SK-N-SH (cell line): ENCODE results near the gene ELN. TPM values are rescaled to one million over a fixed set of nuclear protein-coding genes. Genes with fewer than 3 reads are reported as not detected.

ENCODE experiments used
- CTCF ChIA-PET: fragments of 300-600, 350-600 bp; formaldehyde crosslinking; extraction: SDS; loops from one replicate; lab custom pipeline; 2021; lab: Yijun Ruan, JAX
- POLR2A ChIA-PET: fragments of 350-600 bp; sonication (Branson Sonifier 250); formaldehyde crosslinking; extraction: SDS; loops from one replicate; lab custom pipeline; 2020; ENCODE audit warnings: antibody characterized with exemption, inconsistent platforms; lab: Yijun Ruan, JAX
- DNase-seq: peaks from one replicate; pipeline ENCODE4 v3.0.0; 2012
- H2AFZ ChIP-seq: fragments of 200-600 bp; sonication (generic); 2 replicates; pipeline ENCODE4 v1.8.1; 2016; ENCODE audit warnings: antibody characterized with exemption, mild to moderate bottlenecking, low read depth
- H3F3A ChIP-seq: fragments of 200-600 bp; sonication (generic); replicated peaks from 2 replicates; pipeline ENCODE3; 2016; ENCODE audit warnings: antibody characterized with exemption, mild to moderate bottlenecking; ENCODE audit not compliant: insufficient read depth
- H3K27ac ChIP-seq, 2 experiments: fragments of 200-500 bp in 1 of 2; fragments of 200-600 bp in 1 of 2; sonication (Bioruptor generic) in 1 of 2; sonication (generic), shearing (Covaris generic) in 1 of 2; 2 replicates each; pipeline versions ENCODE4 v1.5.1 to v1.6.1; 2014 to 2016; ENCODE audit warnings: low read depth in 2 of 2, inconsistent platforms in 1 of 2, low read length in 1 of 2, mild to moderate bottlenecking in 1 of 2, mixed read lengths in 1 of 2
- H3K27me3 ChIP-seq: fragments of 200-600 bp; sonication (generic), shearing (Covaris generic); 2 replicates; pipeline ENCODE4 v1.6.1; 2016; ENCODE audit warnings: mixed run types; ENCODE audit not compliant: insufficient read depth
- H3K36me3 ChIP-seq, 2 experiments: fragments of 200-500 bp in 1 of 2; fragments of 200-600 bp in 1 of 2; sonication (Bioruptor generic) in 1 of 2; sonication (generic) in 1 of 2; replicated peaks in 1 of 2; 2 replicates each; pipeline versions ENCODE3 to v1.5.1; 2014 to 2016; ENCODE audit warnings: low read length in 1 of 2, mild to moderate bottlenecking in 1 of 2; ENCODE audit not compliant: insufficient read depth in 2 of 2, control insufficient read depth in 1 of 2
- H3K4me1 ChIP-seq, 2 experiments: fragments of 200-500 bp in 1 of 2; fragments of 200-600 bp in 1 of 2; sonication (Bioruptor generic) in 1 of 2; sonication (generic), shearing (Covaris generic) in 1 of 2; 2 replicates each; pipeline versions ENCODE4 v1.5.1 to v1.6.1; 2014 to 2016; ENCODE audit warnings: low read depth in 1 of 2, low read length in 1 of 2, mixed run types in 1 of 2; ENCODE audit not compliant: insufficient read depth in 2 of 2, control insufficient read depth in 1 of 2
- H3K4me2 ChIP-seq: fragments of 200-600 bp; sonication (generic), shearing (Covaris generic); 2 replicates; pipeline ENCODE4 v1.6.1; 2017; ENCODE audit warnings: mixed run types
- H3K4me3 ChIP-seq, 2 experiments: fragments of 200-500 bp in 1 of 2; fragments of 200-600 bp in 1 of 2; sonication (Bioruptor generic) in 1 of 2; sonication (generic), shearing (Covaris generic) in 1 of 2; 2 replicates each; pipeline versions ENCODE4 v1.5.1 to v1.8.1; 2014 to 2016; ENCODE audit warnings: low read depth in 2 of 2, inconsistent platforms in 1 of 2, low read length in 1 of 2, mild to moderate bottlenecking in 1 of 2, mixed read lengths in 1 of 2, moderate library complexity in 1 of 2
- H3K79me2 ChIP-seq: fragments of 200-600 bp; sonication (generic); 2 replicates; pipeline ENCODE4 v1.8.1; 2017; ENCODE audit warnings: mild to moderate bottlenecking; ENCODE audit not compliant: insufficient read depth
- H3K9ac ChIP-seq: fragments of 200-600 bp; sonication (generic); 2 replicates; pipeline ENCODE4 v1.6.1; 2017; ENCODE audit warnings: mixed run types
- H3K9me2 ChIP-seq: fragments of 200-600 bp; sonication (generic); 2 replicates; pipeline ENCODE4 v1.6.1; 2017; ENCODE audit warnings: mixed run types
- H3K9me3 ChIP-seq: fragments of 200-600 bp; sonication (generic); 2 replicates; pipeline ENCODE4 v1.6.1; 2017; ENCODE audit warnings: mixed run types, mild to moderate bottlenecking, moderate library complexity
- H4K20me1 ChIP-seq: fragments of 200-600 bp; sonication (generic); 2 replicates; pipeline ENCODE4 v1.6.1; 2017; ENCODE audit warnings: mild to moderate bottlenecking, mixed run types; ENCODE audit not compliant: insufficient read depth
- CHD2 ChIP-seq: fragments of 150-350 bp; IDR thresholded peaks from 2 replicates; pipeline ENCODE4 v1.6.1; 2018; ENCODE audit warnings: low read length; ENCODE audit not compliant: partially characterized antibody
- ELF1 ChIP-seq: IDR thresholded peaks from 2 replicates; pipeline ENCODE4 v1.4.0; 2012
- EP300 ChIP-seq, 2 experiments: IDR thresholded peaks; 2 replicates each; pipeline versions ENCODE4 v1.4.0 to v1.6.1; 2012; ENCODE audit warnings: borderline replicate concordance in 1 of 2, low read depth in 1 of 2, low read length in 1 of 2
- EZH2phosphoT487 ChIP-seq: fragments of 200-600 bp; sonication (generic); IDR thresholded peaks from 2 replicates; pipeline ENCODE4 v1.6.1; 2017; ENCODE audit warnings: low read depth, mixed run types, mild to moderate bottlenecking, antibody characterized with exemption, moderate library complexity, borderline replicate concordance
- GABPA ChIP-seq: IDR thresholded peaks from 2 replicates; pipeline ENCODE4 v1.4.0; 2012; ENCODE audit warnings: low read depth, mild to moderate bottlenecking
- GATA2 ChIP-seq: sonication (generic); formaldehyde crosslinking; IDR thresholded peaks from 2 replicates; pipeline ENCODE4 v1.5.0; 2020; ENCODE audit warnings: mild to moderate bottlenecking, missing genetic modification reagents
- MEF2A ChIP-seq: IDR thresholded peaks from 2 replicates; pipeline ENCODE4 v1.4.0; 2012; ENCODE audit warnings: low read depth, borderline replicate concordance
- NFIC ChIP-seq: IDR thresholded peaks from 2 replicates; pipeline ENCODE4 v1.4.0; 2012; ENCODE audit warnings: borderline replicate concordance
- NRF1 ChIP-seq: IDR thresholded peaks from 2 replicates; pipeline ENCODE4 v1.6.1; 2012; ENCODE audit warnings: low read depth, mild to moderate bottlenecking, low read length
- POLR2AphosphoS5 ChIP-seq: IDR thresholded peaks from 2 replicates; pipeline ENCODE4 v1.6.1; 2012; ENCODE audit warnings: low read depth, low read length
- RAD21 ChIP-seq: IDR thresholded peaks from 2 replicates; pipeline ENCODE4 v1.6.1; 2012; ENCODE audit warnings: mild to moderate bottlenecking, low read length
- RCOR1 ChIP-seq: fragments of 150-350 bp; IDR thresholded peaks from 2 replicates; pipeline ENCODE4 v1.6.1; 2017; ENCODE audit warnings: antibody characterized with exemption, low read length
- RFX5 ChIP-seq: IDR thresholded peaks from 2 replicates; pipeline ENCODE4 v1.6.1; 2012; ENCODE audit warnings: mild to moderate bottlenecking, improper control_type of control experiment, low read length
- RXRA ChIP-seq: IDR thresholded peaks from 2 replicates; pipeline ENCODE4 v1.4.0; 2012; ENCODE audit warnings: low read depth, mild to moderate bottlenecking, borderline replicate concordance
- TAF1 ChIP-seq: IDR thresholded peaks from 2 replicates; pipeline ENCODE4 v1.6.1; 2012; ENCODE audit warnings: low read depth, mild to moderate bottlenecking, low read length, moderate library complexity, borderline replicate concordance
- TCF12 ChIP-seq: IDR thresholded peaks from 2 replicates; pipeline ENCODE4 v1.4.0; 2012
- TEAD4 ChIP-seq: IDR thresholded peaks from 2 replicates; pipeline ENCODE4 v1.4.0; 2012; ENCODE audit warnings: mild to moderate bottlenecking, borderline replicate concordance; ENCODE audit not compliant: insufficient read depth
- YY1 ChIP-seq: IDR thresholded peaks from 2 replicates; pipeline ENCODE4 v1.4.0; 2012; ENCODE audit warnings: low read depth, mild to moderate bottlenecking
- WGBS: methylation state at CpG from one replicate; pipeline ENCODE4 v1.1.6; 2017; ENCODE audit warnings: low lambda C conversion rate; 5-methylcytosine and 5-hydroxymethylcytosine counted together
- polyA plus RNA-seq, 3 experiments: library from polyadenylated mRNA; depleted of rRNA; stranded (reverse); fragments of >200 nt; gene quantifications; 2 replicates each; pipeline ENCODE4 v1.2.3, GENCODE V29; 2012
- TF ChIP-seq, protein P1 (sequence below): fragments of 200-600 bp; sonication (generic); IDR thresholded peaks from 2 replicates; pipeline ENCODE4 v1.6.1; 2017; ENCODE audit warnings: antibody characterized with exemption, mild to moderate bottlenecking, moderate library complexity
- TF ChIP-seq, protein P2 (sequence below): IDR thresholded peaks from 2 replicates; pipeline ENCODE4 v1.4.0; 2012; ENCODE audit warnings: low read depth, borderline replicate concordance
- TF ChIP-seq, protein P3 (sequence below): IDR thresholded peaks from 2 replicates; pipeline ENCODE4 v1.6.1; 2012; ENCODE audit warnings: mild to moderate bottlenecking, low read depth, low read length, moderate library complexity
- TF ChIP-seq, protein P4 (sequence below): fragments of 150-350 bp; IDR thresholded peaks from 2 replicates; pipeline ENCODE4 v1.6.1; 2016; ENCODE audit warnings: mild to moderate bottlenecking, low read depth, low read length

Gene ELN
- polyA plus RNA-seq, 1 of the 3 experiments (the other 2 are of a cell fraction), result 12.5 TPM

GRCh38 chr7:74025146-74025545, 2.8 kb upstream of the ELN start:
- peaks cover 20 to 81% of the 10 kb centered on the region in 2 experiments for H3K4me1 ChIP-seq
- H3K9me3 ChIP-seq, result no peaks in the 10 kb centered on the region
- TF ChIP-seq RCOR1, result 0 out of 2 replicates have a peak, but pooled peaks have one; percentile 19
- no peak for TF ChIP-seq RFX5
- no peak for TF ChIP-seq ELF1
- no peak for TF ChIP-seq RAD21
- TF ChIP-seq GATA2 (CRISPR knock-in tag), result no peak
- no peak for TF ChIP-seq GABPA
- no peak for TF ChIP-seq POLR2AphosphoS5
- TF ChIP-seq, protein P1, sequence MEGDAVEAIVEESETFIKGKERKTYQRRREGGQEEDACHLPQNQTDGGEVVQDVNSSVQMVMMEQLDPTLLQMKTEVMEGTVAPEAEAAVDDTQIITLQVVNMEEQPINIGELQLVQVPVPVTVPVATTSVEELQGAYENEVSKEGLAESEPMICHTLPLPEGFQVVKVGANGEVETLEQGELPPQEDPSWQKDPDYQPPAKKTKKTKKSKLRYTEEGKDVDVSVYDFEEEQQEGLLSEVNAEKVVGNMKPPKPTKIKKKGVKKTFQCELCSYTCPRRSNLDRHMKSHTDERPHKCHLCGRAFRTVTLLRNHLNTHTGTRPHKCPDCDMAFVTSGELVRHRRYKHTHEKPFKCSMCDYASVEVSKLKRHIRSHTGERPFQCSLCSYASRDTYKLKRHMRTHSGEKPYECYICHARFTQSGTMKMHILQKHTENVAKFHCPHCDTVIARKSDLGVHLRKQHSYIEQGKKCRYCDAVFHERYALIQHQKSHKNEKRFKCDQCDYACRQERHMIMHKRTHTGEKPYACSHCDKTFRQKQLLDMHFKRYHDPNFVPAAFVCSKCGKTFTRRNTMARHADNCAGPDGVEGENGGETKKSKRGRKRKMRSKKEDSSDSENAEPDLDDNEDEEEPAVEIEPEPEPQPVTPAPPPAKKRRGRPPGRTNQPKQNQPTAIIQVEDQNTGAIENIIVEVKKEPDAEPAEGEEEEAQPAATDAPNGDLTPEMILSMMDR, result no peak
- TF ChIP-seq YY1, result no peak
- TF ChIP-seq, protein P2, sequence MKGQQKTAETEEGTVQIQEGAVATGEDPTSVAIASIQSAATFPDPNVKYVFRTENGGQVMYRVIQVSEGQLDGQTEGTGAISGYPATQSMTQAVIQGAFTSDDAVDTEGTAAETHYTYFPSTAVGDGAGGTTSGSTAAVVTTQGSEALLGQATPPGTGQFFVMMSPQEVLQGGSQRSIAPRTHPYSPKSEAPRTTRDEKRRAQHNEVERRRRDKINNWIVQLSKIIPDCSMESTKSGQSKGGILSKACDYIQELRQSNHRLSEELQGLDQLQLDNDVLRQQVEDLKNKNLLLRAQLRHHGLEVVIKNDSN, result no peak
- TF ChIP-seq MEF2A, result no peak
- no peak for TF ChIP-seq TEAD4
- TF ChIP-seq EP300 (IDR thresholded peaks at IDR 0.05; ENCODE audit: borderline replicate concordance in 1 of 2, low read depth in 1 of 2, low read length in 1 of 2), result peak in 1 of 2 experiments; percentile 15; a peak in 1 of 4 replicates
- TF ChIP-seq RXRA, result no peak
- peak; percentile 64; the same call in 1 of the 2 replicates for TF ChIP-seq NFIC
- no peak for TF ChIP-seq CHD2
- no peak for TF ChIP-seq TAF1
- peak; percentile 14; the same call in 1 of the 2 replicates for TF ChIP-seq TCF12
- no peak for TF ChIP-seq NRF1
- no peak for TF ChIP-seq EZH2phosphoT487
- TF ChIP-seq, protein P3, sequence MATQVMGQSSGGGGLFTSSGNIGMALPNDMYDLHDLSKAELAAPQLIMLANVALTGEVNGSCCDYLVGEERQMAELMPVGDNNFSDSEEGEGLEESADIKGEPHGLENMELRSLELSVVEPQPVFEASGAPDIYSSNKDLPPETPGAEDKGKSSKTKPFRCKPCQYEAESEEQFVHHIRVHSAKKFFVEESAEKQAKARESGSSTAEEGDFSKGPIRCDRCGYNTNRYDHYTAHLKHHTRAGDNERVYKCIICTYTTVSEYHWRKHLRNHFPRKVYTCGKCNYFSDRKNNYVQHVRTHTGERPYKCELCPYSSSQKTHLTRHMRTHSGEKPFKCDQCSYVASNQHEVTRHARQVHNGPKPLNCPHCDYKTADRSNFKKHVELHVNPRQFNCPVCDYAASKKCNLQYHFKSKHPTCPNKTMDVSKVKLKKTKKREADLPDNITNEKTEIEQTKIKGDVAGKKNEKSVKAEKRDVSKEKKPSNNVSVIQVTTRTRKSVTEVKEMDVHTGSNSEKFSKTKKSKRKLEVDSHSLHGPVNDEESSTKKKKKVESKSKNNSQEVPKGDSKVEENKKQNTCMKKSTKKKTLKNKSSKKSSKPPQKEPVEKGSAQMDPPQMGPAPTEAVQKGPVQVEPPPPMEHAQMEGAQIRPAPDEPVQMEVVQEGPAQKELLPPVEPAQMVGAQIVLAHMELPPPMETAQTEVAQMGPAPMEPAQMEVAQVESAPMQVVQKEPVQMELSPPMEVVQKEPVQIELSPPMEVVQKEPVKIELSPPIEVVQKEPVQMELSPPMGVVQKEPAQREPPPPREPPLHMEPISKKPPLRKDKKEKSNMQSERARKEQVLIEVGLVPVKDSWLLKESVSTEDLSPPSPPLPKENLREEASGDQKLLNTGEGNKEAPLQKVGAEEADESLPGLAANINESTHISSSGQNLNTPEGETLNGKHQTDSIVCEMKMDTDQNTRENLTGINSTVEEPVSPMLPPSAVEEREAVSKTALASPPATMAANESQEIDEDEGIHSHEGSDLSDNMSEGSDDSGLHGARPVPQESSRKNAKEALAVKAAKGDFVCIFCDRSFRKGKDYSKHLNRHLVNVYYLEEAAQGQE, result no peak
- TF ChIP-seq, protein P4, sequence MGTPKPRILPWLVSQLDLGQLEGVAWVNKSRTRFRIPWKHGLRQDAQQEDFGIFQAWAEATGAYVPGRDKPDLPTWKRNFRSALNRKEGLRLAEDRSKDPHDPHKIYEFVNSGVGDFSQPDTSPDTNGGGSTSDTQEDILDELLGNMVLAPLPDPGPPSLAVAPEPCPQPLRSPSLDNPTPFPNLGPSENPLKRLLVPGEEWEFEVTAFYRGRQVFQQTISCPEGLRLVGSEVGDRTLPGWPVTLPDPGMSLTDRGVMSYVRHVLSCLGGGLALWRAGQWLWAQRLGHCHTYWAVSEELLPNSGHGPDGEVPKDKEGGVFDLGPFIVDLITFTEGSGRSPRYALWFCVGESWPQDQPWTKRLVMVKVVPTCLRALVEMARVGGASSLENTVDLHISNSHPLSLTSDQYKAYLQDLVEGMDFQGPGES, result no peak
- ChIA-PET CTCF (interaction anchor here (0.6 to 5.5 kb wide), 25 partner anchors 9 to 667 kb away, joined by 3 to 107 read pairs (median 14); partner anchors contain the start of gene LIMK1), POLR2A (interaction anchor here (0.6 to 1.6 kb wide), 5 partner anchors 9 to 105 kb away, joined by 3 to 5 read pairs (median 4); no protein-coding TSS in a partner anchor)
- no peak overlapping the region for H2AFZ ChIP-seq
- no peak overlapping the region; a peak in 1 of 4 replicates for H3K27ac ChIP-seq
- no peaks in the 10 kb centered on the region for H3K27me3 ChIP-seq
- H3F3A ChIP-seq, result peaks cover 17% of the 10 kb centered on the region
- no peak overlapping the region for H3K9ac ChIP-seq
- 0 out of 2 replicates have a peak, but pooled peaks cover 3% of the 10 kb centered on the region for H3K79me2 ChIP-seq
- H4K20me1 ChIP-seq, result no peaks in the 10 kb centered on the region
- DNase-seq, result no peak
- 57% methylated on average over 8 of the region's 8 CpGs for WGBS
- H3K4me3 ChIP-seq, result no peak overlapping the region
- H3K4me2 ChIP-seq, result no peak overlapping the region
- no peaks in the 10 kb centered on the region for H3K9me2 ChIP-seq
- H3K36me3 ChIP-seq, result no peaks in the 10 kb centered on the region
